HG03064 (cell line): Measurements from ENCODE around the gene TNFSF9.
"Not testable (repeated sequence)": the region's sequence is repeated elsewhere in the genome, so short reads cannot be mapped to it uniquely, and the experiment has no call there.

ENCODE experiments used
- ATAC-seq: cut with Tn5 transposase; IDR thresholded peaks from one replicate; pipeline ENCODE4 v1.9.1; 2021; ENCODE audit warnings: low read depth; ENCODE audit not compliant: unreplicated experiment

The TNFSF9 gene

DNA sequence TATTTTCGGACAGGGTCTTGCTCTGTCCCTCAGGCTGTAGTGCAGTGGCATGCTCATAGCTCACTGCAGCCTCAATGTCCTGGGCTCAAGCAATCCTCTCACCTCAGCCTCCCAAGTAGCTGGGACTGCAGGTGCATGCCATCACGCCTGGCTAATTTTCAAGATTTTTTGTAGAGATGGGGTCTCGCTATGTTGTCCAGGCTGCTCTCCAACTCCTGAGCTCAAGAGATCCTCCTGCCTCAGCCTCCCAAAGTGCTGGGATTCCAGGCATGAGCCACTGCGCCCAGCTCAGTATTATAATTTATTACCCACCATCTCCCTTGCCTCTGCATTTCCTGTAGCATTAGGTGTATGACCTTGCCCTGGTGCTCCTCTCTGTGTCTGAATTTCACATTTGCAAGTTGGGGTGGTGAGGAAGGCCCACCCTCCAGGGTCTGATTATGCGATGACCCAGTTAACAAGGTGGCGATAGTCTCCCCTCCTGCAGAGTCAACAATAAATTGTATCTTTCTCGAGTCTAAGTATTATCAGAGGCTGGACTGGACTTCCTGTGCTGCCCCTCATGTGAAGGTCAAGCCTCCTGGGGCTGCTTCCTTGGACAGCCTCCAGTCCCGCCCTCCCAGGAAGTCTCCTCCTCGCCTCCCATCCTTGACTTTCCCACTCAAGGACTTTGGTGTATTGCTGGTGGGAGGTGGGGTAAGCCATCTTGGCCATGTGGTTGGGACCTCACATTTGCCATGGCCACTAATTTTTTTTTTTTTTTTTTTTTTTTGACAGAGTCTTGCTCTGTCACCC is 27.2 kb upstream of the TNFSF9 start:
- no peak for ATAC-seq

DNA sequence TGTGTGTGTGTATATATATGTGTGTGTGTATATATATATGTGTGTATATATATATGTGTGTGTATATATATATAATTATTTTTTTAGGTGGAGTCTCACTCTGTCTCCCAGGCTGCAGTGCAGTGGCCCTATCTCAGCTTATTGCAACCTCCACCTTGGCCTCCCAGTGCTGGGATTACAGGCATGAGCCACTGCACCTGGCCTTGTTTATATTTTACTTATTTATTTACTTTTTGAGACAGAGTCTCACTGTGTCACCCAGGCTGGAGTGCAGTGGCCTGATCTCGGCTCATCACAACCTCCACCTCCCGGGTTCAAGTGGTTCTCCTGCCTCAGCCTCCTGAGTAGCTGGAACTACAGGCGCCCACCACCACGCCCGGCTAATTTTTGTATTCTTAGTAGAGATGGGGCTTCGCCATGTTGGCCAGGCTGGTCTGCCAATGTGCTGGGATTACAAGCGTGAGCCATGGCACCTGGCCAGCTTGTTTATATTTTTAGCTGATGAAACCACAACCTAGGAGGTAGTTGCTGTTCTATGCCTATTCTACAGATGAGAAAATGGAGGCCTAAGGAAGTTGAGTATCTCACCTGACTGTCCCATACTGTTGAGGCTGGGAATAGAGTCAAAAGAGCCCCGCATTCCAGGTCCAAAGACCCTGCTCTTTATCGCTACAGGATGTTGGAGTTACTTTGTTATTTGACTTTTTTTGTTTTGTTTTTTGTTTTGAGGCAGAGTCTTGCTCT is 22.6 kb upstream of the TNFSF9 start:
- not testable (repeated sequence) for ATAC-seq

DNA sequence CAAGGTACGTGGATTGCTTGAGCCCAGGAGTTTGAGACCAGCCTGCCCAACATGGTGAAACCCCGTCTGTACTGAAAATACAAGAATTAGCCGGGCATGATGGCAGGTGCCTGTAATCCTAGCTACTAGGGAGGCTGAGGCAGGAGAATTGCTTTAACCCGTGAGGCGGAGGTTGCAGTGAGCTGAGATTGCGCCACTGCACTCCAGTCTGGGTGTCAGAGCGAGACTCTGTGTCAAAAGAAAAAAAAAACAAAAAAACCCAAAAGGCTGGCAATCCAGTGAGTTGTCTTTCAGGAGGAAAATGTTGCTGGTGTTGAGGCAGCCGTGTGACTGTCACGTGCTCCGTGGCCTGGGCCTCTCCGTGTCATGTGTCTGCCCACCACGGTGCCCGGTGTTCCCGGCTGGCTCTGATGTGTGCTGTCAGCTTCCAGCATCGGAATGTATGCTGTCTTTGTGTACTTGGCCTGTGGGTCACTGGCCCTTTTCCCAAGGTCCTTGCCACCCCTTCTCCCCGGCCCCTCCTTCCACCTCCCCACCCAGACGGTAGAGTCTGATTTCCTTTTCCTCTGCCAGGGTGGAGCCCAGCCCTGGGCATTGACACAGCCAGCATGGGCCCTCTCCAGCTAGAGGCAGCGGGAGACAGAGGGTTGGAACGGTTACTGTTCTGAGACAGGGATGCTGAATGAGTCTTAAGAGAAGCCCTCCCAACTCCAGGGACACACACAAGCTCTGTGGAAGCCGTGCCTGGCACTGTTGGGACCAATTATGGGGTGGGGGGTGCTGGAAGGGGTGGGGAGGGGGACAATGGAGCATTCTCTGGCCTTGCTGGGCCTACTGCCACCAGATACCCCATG is 21.5 kb upstream of the TNFSF9 start:
- no peak for ATAC-seq

DNA sequence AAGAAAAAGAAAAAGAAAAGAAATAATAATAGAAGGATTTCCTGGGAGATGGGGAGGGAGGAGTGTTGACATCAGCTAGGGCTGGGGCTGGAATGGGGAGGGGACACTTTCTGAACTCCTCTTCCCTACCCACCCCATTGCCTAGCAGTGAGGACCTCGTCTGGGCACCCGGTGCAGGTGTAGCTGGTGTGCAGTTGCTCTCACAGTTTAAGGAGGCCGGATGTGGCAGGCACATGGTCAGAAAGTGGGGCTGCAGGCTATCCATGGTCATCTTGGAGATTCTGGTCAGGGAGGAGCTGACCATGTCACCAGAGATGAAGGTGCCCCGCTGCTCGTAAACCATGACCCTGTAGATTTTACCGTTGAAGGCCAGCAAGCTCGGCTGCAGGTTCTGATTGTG is 20.2 kb upstream of the TNFSF9 start:
- ATAC-seq = no peak

DNA sequence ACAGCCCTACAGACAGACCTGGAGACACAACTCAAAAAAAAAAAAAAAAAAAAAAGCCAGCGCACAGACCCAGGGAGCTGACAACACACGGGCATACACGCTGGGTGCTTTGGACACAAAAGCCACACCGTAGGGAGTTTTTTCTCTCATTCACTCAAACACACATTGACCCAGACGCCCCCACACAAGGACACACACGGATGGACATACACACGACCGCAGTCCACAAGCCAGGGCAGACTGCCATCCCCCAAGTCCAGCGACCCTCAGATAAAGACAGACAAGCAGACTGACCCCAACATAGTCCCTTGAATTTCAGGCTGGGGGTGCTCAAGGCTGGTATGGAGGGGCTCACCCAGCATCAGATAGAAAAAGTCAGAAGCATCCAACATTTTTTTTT is 16.7 kb upstream of the TNFSF9 start:
- no peak for ATAC-seq

DNA sequence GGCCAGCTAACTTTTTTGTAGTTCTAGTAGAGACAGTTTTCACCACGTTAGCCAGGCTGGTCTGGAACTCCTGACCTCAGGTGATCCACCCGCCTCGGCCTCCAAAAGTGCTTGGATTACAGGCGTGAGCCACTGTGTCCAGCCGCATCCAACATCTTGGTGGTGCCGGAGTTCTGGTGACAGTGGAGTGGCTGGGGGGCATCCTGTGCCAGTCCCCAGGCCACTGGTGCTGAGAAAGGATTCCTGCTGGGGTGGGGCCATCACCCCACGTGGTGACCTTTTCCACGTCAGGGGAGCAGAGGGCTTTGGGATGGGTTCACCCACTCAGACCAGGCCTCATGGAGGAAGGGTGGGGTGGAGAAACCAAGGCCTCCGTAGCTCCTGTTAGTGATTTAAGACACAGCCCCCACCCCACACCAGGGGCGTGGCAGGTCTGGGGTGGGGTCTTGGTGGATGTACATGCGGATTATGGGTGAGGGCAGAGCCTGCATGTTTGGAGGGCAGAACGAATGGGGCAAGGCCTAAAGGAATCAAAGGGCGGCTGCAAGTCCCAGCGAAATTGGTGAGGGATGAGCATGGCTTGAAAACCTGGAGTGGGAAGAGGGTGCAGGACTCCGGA is 15.8 kb upstream of the TNFSF9 start:
- ATAC-seq = no peak

DNA sequence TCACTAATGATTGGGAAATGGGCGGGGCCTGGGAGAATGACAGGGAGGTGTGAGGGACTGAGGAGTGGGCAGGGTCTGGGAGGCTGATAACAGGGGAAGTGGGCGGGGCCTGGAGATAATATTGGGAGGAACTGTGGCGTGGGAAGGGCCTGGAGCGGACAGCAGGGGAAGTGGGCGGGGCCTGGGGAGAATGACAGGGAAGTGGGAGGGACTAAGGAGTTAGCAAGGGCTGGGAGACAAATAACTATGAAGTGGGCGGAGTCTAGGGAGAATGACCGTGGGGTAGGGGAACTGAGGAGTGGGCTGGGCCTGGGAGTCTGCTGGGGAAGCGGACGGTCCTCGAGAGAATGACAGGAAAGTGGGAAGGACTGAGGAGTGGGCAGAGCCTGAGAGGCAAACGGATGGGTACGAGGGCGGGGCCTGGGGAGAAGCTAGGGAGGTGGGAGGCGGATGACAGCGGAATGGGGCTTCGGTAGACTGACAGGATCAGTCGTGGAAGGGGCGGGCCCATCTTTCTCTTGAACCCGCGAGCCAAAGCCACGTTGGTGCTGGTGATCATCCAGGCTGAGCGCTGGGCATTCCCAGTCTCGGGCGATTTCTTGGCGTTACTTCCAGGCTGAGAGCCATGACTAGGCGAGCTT is 14.7 kb upstream of the TNFSF9 start:
- no peak for ATAC-seq

DNA sequence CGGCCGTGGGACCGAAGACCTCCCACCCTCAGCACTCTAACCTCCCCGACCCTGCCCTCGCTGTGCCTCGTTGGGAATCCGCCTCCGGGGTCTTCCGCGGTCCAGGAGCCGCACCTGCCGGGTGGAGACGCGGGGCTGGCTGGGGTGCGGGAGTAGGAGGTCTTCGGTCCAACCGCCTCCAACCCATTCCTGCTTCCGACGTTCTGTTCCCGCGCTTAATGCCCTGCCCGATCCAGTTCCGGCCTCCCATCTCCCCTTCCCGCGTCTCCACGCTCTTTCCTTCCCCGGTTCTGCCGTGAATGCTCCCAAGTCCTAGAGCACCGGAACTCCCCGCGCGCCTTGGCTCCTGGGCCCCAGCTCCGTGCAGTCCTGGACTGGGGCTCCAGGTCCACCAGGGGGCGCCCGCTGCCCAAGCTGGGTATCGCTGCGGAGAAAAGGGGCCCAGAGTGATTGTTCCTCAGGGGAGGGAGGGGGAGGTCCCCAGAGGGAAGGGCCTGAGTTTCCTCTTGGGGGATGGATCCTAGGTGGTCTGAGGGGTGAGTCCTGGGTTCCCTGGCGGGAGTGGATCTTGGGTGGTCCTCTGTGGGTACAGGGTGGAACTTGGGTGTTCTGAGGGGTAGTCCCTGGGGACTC is 14.1 kb upstream of the TNFSF9 start:
- no peak for ATAC-seq

DNA sequence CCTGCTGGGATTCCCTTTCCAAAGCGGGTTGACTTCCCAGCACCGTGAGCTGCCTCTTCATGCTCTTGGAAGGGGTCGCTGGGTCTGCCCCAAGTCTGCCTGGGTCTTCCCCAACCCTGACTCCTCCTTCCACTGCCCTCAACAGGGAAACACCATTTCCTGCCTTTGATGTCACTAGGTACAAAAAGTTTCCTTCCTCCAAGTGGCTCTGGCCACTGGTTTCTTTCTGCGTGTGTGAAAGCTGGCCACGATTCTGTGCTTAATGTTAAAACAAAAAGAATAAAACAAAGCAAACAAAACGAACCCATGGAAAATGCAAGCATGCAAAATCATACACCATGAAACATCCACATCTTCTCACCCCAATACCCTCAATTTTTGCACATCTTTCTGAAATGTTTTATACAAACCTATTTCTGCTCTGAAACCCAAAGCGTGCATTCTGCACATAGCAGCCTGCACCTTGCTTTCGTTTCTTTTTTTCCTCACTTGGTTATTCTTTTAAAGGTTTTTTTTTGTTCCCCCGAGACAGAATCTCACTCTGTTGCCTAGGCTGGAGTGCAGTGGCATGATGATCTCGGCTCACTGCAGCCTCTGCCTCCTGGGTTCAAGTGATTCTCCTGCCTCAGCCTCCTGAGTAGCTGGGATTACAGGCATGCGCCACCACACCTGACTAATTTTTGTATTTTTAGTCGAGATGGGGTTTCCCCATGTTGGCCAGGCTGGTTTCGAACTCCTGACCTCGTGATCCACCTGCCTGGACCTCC is 12.5 kb upstream of the TNFSF9 start:
- no peak for ATAC-seq

DNA sequence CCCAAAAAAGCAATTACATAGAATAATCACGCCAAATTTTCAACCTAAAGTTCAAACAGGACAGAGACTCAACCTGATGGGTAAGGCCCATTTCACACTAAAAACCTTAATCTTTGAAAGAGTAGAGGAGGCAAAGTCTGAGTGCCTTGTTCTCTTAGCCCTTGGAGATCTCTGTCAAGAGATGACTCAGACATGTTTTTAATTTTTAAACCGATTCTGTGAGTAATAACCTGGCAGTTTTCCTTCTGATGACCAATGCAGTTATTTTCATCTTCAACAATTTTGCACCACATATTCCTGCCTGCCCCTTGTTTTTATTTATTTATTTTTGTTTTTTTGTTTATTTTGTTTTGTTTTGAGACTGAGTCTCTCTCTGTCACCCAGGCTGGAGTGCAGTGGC is 11.5 kb upstream of the TNFSF9 start:
- ATAC-seq = no peak

DNA sequence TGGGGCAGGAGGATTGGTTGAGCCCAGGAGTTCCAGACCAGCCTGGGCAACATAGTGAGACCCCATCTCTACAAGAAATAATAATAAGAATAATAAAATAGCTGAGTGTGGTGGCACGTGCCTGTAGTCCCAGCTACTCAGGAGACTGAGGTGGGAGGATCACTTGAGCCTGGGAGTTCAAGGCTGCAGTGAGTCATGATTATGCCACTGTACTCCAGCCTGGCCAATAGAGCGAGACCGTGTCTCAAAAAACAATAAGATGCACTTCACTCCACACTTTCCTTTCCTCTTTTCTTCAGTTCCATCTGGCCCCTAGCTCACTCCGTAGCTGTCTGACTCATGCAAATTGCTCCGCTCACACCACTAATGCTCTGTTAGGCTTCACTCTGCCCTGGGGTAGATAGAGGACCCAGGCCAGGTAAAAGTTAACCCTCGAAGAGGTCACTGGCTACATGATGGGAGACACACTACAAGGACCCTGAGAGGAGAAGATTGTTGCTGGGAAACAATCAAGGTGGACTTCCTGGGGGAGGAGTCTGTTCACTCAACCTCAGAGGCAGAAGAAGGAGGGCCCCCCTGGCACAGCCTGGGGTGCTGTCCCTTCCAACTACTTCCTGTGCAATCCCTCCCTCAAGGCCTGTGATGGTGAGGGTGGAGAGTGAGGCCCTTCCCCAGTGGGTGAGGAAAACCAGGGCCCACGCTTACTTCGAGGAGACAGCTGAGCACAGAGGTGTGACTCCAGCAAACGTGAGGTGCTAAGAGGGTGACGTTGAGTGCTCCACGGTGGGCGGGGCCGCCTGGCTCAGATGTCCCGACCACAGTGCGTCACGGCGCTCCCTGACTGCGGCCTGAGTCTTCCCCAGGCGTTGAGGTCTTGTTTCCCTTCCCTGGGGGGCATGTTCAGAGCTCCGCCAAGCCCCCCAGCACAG is 8.8 kb upstream of the TNFSF9 start:
- peak; percentile 41 for ATAC-seq

DNA sequence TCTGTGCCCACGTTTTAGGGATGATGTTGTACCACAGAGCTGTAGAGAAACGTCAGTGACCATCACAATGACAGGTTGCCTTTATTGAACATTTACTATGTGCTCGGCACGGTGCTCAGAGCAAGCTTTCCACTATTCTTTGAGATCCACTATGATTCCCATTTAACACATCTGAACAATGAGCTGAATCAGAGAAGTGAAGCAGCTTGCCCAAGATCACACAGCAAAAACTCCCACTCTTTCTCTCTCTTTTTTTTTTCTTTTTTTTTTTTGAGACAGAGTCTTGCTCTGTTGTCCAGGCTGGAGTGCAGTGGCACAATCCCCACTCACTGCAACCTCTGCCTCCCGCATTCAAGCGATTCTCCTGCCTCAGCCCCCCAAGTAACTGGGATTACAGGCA is 8.1 kb upstream of the TNFSF9 start:
- ATAC-seq = no peak

DNA sequence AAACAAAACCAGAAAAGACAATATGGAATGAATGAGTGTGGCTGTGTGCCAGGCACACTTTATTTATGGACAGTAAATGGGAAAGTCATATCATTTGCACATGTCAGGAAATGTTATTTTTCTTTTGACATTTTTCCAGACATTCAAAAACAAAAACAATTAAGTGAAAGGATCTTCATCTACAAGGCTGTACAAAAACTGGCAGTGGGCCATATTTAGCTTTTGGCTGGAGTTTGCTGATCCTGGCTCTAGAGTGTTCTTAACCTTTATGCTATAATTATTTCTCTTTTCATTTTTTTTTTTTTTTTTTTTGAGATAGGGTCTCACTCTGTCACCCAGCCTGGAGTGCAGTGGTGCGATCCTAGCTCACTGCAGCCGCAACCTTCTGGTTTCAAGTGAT is 6.5 kb upstream of the TNFSF9 start:
- no peak for ATAC-seq

DNA sequence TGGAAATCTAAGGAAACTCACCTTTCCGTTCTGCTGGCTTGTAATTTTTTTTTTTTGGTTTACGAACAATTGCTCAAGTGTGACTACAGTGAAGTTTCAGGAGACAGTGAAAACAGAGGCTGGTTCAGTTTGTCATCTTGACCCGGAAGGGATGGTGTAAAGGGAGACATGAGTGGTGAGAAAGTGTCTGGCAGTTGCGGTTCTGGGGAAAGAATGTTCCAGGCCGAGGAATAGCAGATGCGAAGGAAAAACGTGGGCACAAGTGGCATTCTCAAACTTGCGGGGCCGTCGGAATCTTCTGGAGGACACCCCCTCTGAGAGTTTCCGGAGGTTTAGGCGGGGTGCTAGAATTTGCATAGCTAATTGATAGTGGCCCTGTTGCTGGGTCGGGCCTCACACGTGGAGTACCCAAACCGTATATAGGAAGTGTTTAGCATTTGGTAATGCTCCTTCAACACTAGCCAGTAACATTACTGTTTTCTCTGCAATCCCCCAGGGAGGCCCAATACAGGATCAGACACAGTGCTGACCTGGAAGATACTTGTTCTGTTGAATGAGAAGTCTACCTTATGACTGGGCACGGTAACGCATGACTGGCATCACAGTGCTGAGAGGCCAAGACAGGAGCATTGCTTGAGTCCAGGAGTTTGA is 2.8 kb upstream of the TNFSF9 start:
- ATAC-seq = peak; percentile 41

DNA sequence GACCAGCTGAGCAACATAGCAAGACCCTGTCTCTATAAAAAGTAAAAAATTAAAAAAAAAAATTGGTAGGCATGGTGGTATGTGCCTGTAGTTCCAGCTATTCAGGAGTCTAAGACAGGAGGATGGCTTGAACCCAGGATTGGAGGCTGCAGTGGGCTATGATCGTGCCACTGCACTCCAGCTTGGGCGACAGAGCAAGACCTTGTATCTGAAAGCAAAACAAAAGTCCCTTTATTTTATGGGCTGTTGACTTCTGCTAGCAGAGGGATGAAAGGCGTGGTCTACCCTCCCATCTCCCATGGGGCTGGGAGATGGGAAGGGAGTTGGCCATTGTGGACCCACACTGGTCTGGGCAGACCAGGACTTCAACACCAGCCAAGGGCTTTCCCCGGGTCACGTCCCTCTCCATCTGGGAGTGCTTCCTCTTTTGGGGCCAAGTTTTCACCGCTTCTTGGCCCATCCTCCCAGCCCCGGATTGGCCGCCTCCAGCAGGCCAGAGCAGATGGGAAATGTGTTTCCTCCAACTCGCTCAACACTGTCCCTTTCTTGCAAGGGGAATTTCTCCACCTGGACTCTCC is 2.2 kb upstream of the TNFSF9 start:
- ATAC-seq = no peak

DNA sequence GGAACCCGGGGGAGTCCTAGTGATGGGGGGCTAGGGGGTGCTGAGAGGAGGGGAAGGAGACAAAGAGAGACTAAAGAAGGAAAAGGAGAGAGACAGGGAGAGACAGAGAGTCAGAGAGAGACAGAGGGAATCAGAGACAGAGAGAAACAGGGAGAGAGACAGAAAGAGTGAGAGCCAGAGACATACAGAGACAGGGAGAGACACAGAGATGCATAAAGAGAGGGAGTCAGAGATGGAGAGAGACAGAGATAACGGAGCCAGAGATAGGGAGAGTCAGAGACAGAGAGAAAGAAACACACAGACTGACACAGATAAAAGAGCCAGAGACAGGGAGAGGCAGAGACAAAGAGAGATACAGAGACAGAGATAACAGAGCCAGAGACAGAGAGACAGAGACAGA is 1.5 kb upstream of the TNFSF9 start:
- no peak for ATAC-seq

DNA sequence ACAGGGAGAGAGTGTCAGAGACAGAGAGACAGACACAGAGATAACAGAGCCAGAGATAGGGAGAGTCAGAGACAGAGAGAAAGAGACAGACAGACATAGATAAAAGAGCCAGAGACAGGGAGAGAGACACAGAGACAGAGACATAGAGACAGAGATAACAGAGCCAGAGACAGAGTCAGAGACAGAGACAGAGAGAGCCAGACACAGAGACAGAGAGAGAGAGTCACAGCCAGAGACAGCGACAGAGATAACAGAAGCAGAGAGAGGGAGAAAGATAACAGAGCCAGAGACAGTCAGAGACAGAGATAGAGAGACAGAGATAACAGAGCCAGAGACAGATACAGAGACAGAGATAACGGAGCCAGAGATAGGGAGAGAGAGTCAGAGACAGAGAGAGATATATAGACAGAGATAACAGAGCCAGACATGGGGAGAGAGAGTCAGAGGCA is 865 bp upstream of the TNFSF9 start:
- ATAC-seq = no peak
